ENCODE data around the gene ATP2B3. TPM values are rescaled to one million over a fixed set of nuclear protein-coding genes. Genes with fewer than 3 reads are reported as not detected.

Gene ATP2B3
- total RNA-seq, 1 experiment from 2014 or later: 0.35 TPM

GRCh38 chrX:153576239-153576870, 58.9 kb downstream of the ATP2B3 start:
- Mint-ChIP-seq H3K4me3 (no peak overlapping the region), H3K27ac (peak overlapping the region in 1 of 3 experiments; percentile 94; a peak in 1 of 7 replicates), H3K9me3 (peaks cover 73 to 79% of the 10 kb centered on the region in 2 experiments), H3K27me3 (ENCODE audit: low read depth) (peaks cover 22% of the 10 kb centered on the region), H3K36me3 (ENCODE audit: insufficient read depth in 1 of 3, low read depth in 3 of 3) (peaks cover 0 to 3% (median 0%) of the 10 kb centered on the region in 3 experiments; a peak in 3 of 7 replicates), H3K4me1 (peaks cover 10 to 24% of the 10 kb centered on the region in 2 experiments)
- H4K5ac ChIP-seq (ENCODE audit: insufficient read length, low read depth, low read length): no peak overlapping the region
- no peak overlapping the region for H2BK5ac ChIP-seq (ENCODE audit: insufficient read length, low read length)
- H3K9me3 ChIP-seq (ENCODE audit: control insufficient read depth, low read depth, low read length): peaks cover 51% of the 10 kb centered on the region
- H3K9ac ChIP-seq (ENCODE audit: extremely low read depth, insufficient read length, low read length): no peak overlapping the region
- H4K8ac ChIP-seq (replicated peaks; ENCODE audit: insufficient read length, low read depth, low read length): no peak overlapping the region
- H3K18ac ChIP-seq (ENCODE audit: insufficient read length, low read depth, low read length): no peak overlapping the region
- no peak overlapping the region for H3K14ac ChIP-seq (ENCODE audit: insufficient read depth, low read length)
- H2AFZ ChIP-seq (ENCODE audit: low read length): no peak overlapping the region
- H4K91ac ChIP-seq (ENCODE audit: insufficient read length, low read depth, low read length): no peak overlapping the region
- H2BK12ac ChIP-seq (ENCODE audit: insufficient read length, low read depth, low read length): no peak overlapping the region
- no peak overlapping the region for H2AK5ac ChIP-seq (ENCODE audit: insufficient read length, low read length)
- no peak overlapping the region for H3K56ac ChIP-seq (ENCODE audit: insufficient read length, low read depth, low read length)
- no peak overlapping the region for H2BK120ac ChIP-seq (ENCODE audit: low read depth, low read length, poor library complexity, severe bottlenecking)
- no peak overlapping the region for H3K4ac ChIP-seq (ENCODE audit: low read depth, low read length)
- no peak for TF ChIP-seq CTCF (conservative IDR thresholded peaks at IDR 0.05)
- H3K23ac ChIP-seq (ENCODE audit: insufficient read length, low read depth, low read length): no peak overlapping the region
- H2BK15ac ChIP-seq (ENCODE audit: low read depth, low read length): no peak overlapping the region
- H3K4me1 ChIP-seq (ENCODE audit: insufficient read depth, low read length): no peaks in the 10 kb centered on the region
- H2BK20ac ChIP-seq (ENCODE audit: low read depth, low read length, poor library complexity, severe bottlenecking): no peak overlapping the region
- DNase-seq: no peak
- no peak overlapping the region for H3T11ph ChIP-seq (ENCODE audit: low read length)
- H3K4me2 ChIP-seq (ENCODE audit: insufficient read depth, insufficient read length, low read length): no peak overlapping the region
- no peaks in the 10 kb centered on the region for H3K79me2 ChIP-seq (ENCODE audit: insufficient read depth, low read length)
- H3K27ac ChIP-seq (ENCODE audit: insufficient read length, low read depth, low read length): no peak overlapping the region
- no peaks in the 10 kb centered on the region for H4K20me1 ChIP-seq (ENCODE audit: control insufficient read depth, insufficient read depth, insufficient read length)
- H3K27me3 ChIP-seq (ENCODE audit: insufficient read depth, low read length): no peaks in the 10 kb centered on the region
- no CpG with 5 or more reads among the region's 10 CpGs for WGBS (ENCODE audit: extremely low coverage, insufficient read length, low lambda C conversion rate)
- H3K23me2 ChIP-seq (ENCODE audit: insufficient read length, low read depth, low read length, poor library complexity, severe bottlenecking): no peaks in the 10 kb centered on the region
- H3K79me1 ChIP-seq (ENCODE audit: insufficient read depth, low read depth, low read length, poor library complexity, severe bottlenecking): no peaks in the 10 kb centered on the region

All from H9 (cell line).